ENCODE results near the gene SOWAHB.

The SOWAHB gene

DNA sequence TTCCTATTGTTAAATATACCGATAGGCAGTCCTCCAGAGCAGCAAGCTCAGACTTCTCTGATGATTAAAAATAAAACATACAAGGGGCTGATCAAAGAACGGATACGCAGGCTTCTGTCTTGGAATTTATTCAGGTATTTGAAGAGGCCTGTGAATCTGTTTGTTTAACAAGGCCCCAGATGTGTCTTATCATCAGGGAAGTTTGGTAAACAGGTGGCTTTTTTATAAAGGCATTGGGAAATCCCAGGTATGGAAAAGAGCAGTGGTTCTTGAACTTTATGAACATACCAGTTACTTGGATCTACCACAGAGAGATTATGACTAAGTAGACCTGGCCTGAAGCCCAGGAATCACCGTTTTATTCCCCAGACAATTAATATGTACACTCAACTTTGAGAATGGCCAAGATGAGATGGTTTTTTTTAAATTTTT, 47.9 kb downstream of the SOWAHB start:
- DNase-seq: no peak

Data from NCI-H1436 (cell line).